Measurements from ENCODE around the gene KLHL21. TPM values are rescaled to one million over a fixed set of nuclear protein-coding genes. Genes with fewer than 3 reads are reported as not detected.

KLHL21 gene
- total and polyA plus RNA-seq, 9 donors = 14.4 to 40.4 (median 34.4) TPM

DNA sequence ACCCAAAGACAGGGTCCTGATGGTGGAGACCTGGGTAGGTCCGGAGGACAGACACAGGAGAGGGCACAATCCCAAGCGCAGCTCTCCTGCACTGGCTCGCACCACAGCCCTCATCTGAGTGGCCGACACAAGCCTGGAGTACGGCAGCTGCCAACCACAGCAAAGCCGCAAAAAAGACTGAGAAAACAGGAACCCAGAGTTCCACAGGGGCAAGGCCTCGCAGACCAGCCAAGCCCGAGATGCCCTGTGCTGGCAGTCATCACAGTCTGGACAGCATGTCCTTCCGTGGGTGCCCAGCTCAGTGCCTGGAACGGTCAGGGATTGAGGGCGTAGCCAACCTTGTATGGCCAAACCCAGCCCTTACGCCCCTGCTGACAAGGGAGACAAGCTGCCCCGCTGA, 11.4 kb downstream of the KLHL21 start:
- Histone ChIP-seq H3K36me3 (no peaks in the 10 kb centered on the region), H3K27me3 (no peaks in the 10 kb centered on the region), H3K4me3 (no peak overlapping the region), H3K27ac (no peak overlapping the region), H3K9me3 (no peaks in the 10 kb centered on the region), H3K4me1 (ENCODE audit: insufficient read depth) (peaks cover 1% of the 10 kb centered on the region)
- DNase-seq = no peak
- WGBS, 3 donors = 77 to 82% (median 81%) methylated on average over 13 of the region's 13 CpGs
- intact Hi-C loops (cut with DNase I) = no loop called here
- TF ChIP-seq, protein P1, sequence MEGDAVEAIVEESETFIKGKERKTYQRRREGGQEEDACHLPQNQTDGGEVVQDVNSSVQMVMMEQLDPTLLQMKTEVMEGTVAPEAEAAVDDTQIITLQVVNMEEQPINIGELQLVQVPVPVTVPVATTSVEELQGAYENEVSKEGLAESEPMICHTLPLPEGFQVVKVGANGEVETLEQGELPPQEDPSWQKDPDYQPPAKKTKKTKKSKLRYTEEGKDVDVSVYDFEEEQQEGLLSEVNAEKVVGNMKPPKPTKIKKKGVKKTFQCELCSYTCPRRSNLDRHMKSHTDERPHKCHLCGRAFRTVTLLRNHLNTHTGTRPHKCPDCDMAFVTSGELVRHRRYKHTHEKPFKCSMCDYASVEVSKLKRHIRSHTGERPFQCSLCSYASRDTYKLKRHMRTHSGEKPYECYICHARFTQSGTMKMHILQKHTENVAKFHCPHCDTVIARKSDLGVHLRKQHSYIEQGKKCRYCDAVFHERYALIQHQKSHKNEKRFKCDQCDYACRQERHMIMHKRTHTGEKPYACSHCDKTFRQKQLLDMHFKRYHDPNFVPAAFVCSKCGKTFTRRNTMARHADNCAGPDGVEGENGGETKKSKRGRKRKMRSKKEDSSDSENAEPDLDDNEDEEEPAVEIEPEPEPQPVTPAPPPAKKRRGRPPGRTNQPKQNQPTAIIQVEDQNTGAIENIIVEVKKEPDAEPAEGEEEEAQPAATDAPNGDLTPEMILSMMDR (IDR thresholded peaks at IDR 0.05) = no peak
- no peak for TF ChIP-seq POLR2A (IDR thresholded peaks at IDR 0.05)
- TF ChIP-seq EP300 (IDR thresholded peaks at IDR 0.05) = no peak

DNA sequence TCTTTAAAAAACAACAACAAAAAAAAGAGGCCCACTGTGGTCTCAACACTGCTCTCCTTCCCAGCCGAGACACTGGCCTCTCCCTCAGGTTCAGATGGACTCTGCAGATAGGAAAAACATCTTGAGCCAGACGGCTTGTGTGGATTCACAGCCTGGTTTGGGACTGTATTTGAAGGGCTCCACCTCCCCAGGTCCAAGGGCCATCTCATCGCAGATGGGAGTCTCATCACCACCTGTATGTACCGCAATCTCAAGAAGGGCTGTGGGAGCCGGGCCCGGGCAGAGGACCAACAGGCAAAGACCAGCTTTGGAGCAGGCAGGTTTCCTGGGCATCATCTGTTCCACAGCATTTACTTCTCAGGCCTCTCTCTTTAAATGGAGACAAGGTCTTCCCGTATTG, 12.6 kb downstream of the KLHL21 start:
- Histone ChIP-seq H3K27ac (no peak overlapping the region), H3K4me1 (ENCODE audit: insufficient read depth) (peaks cover 1% of the 10 kb centered on the region)
- intact Hi-C loops (cut with DNase I) = no loop called here

DNA sequence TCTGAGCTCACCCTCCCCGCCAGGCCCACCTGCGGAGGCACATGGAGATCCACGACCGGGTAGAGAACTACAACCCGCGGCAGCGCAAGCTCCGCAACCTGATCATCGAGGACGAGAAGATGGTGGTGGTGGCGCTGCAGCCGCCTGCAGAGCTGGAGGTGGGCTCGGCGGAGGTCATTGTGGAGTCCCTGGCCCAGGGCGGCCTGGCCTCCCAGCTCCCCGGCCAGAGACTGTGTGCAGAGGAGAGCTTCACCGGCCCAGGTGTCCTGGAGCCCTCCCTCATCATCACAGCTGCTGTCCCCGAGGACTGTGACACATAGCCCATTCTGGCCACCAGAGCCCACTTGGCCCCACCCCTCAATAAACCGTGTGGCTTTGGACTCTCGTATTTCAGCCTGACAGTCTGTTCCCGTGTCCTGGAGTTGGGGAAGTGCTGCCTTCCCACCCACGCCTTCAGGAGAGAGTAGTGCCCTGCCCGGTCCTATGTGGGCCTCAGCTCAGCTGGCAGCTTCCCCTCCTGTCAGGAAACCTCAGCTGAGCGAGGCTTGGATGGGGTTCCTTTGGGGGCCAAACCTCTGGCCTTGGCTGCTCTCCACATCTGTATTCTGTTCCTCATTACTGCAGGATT, 13.7 kb downstream of the KLHL21 start:
- Histone ChIP-seq H3K27me3 (no peaks in the 10 kb centered on the region), H3K36me3 (no peaks in the 10 kb centered on the region), H3K9me3 (no peaks in the 10 kb centered on the region), H3K4me1 (ENCODE audit: insufficient read depth) (peaks cover 1% of the 10 kb centered on the region), H3K4me3 (no peak overlapping the region), H3K27ac (no peak overlapping the region)
- TF ChIP-seq, protein P1 (IDR thresholded peaks at IDR 0.05) = no peak
- TF ChIP-seq POLR2A (IDR thresholded peaks at IDR 0.05) (no peak), EP300 (IDR thresholded peaks at IDR 0.05) (no peak)
- DNase-seq = no peak
- intact Hi-C loops (cut with DNase I) = no loop called here
- WGBS, 3 donors = 79% methylated on average over 24 of the region's 24 CpGs

More for the DNA sequence above, 12.6 kb downstream of the KLHL21 start:
- no peaks in the 10 kb centered on the region for H3K36me3 ChIP-seq
- TF ChIP-seq EP300 (IDR thresholded peaks at IDR 0.05) = no peak
- TF ChIP-seq, protein P1 (IDR thresholded peaks at IDR 0.05) = no peak
- TF ChIP-seq POLR2A (IDR thresholded peaks at IDR 0.05) = no peak
- no peak for DNase-seq
- no peak overlapping the region for H3K4me3 ChIP-seq
- 79 to 84% (median 80%) methylated on average over 7 of the region's 7 CpGs for WGBS, 3 donors
- H3K9me3 ChIP-seq = no peaks in the 10 kb centered on the region
- H3K27me3 ChIP-seq = no peaks in the 10 kb centered on the region

DNA sequence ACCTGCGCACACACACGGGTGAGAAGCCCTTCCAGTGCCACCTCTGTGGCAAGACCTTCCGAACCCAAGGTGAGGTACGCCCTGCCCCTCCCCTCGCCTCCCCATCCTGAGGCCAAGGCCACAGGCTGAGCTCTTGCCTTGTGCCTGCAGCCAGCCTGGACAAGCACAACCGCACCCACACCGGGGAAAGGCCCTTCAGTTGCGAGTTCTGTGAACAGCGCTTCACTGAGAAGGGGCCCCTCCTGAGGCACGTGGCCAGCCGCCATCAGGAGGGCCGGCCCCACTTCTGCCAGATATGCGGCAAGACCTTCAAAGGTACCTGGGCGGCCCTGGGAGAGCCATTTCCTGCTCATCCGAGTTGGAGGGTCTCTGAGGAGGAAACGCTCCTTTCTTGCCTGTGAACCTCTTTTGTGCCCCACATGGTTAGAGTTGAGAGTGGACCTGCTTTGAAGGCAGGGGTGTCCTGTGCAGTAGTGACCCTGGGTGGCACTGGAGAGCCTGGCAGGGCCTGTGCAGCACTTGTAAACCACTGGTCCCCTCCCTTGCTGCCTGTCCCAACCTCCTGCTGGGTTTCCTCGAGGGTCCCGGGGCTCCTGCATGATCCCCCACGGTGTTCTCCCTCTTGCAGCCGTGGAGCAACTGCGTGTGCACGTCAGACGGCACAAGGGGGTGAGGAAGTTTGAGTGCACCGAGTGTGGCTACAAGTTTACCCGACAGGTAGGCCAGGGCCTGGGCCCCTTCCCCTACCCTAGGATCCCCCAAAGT, 14.4 kb downstream of the KLHL21 start:
- H3K4me1 ChIP-seq (ENCODE audit: insufficient read depth) = peaks cover 1% of the 10 kb centered on the region
- H3K36me3 ChIP-seq = no peaks in the 10 kb centered on the region

More for the DNA sequence above, 14.4 kb downstream of the KLHL21 start:
- intact Hi-C loops (cut with DNase I) = no loop called here
- Histone ChIP-seq H3K4me3 (no peak overlapping the region), H3K27ac (no peak overlapping the region), H3K27me3 (no peaks in the 10 kb centered on the region), H3K9me3 (no peaks in the 10 kb centered on the region)
- TF ChIP-seq POLR2A (IDR thresholded peaks at IDR 0.05) (no peak), EP300 (IDR thresholded peaks at IDR 0.05) (no peak)
- TF ChIP-seq, protein P1 (IDR thresholded peaks at IDR 0.05) = no peak
- 70 to 84% (median 71%) methylated on average over 23 to 25 of the region's 25 CpGs for WGBS, 3 donors
- DNase-seq = no peak

All from ovary (tissue), 9 donors.